GM19455 (cell line): ENCODE data around the gene KIF13A.

Experiments
- ATAC-seq: cut with Tn5 transposase; IDR thresholded peaks from one replicate; pipeline ENCODE4 v1.9.1; 2021; ENCODE audit not compliant: unreplicated experiment

Gene KIF13A

DNA sequence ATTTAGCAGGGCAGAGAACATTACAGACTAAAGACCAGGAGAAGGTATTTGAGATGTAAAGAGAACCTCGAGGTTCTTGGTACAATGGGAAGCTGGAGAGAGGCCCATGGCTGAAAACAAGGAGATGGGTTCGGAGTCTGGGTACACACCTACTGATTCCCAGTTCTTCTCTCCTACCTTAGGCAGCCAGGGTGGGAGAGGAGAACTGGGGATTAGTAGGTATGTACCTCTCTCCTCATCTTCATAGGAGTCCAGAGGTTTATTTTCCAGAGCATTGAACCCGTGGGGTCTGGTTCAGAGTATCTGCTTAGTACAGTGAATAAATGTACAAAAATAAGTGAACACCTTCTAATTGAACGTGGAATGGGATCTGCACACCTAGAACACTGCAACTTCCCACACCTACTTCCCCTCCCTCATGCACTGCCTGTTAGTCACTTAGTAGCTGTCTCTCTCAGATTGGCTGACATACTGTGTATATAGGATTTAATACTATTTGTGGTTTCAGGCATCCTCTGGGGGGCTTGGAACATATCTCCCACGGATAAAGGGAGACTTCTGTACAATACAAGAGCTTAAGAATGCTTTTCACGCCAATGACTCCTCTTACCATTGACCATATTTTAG, 257.2 kb downstream of the KIF13A start:
- ATAC-seq = no peak

- ATAC-seq = no peak
These were observed 258.0 kb downstream of the KIF13A start for GRCh38 chr6:17729223-17730077.

GRCh38 chr6:17728551-17729222, 258.7 kb downstream of the KIF13A start:
- ATAC-seq = no peak

GRCh38 chr6:17725083-17725482, 262.4 kb downstream of the KIF13A start:
- ATAC-seq = no peak

GRCh38 chr6:17724341-17724740, 263.1 kb downstream of the KIF13A start:
- ATAC-seq = no peak

DNA sequence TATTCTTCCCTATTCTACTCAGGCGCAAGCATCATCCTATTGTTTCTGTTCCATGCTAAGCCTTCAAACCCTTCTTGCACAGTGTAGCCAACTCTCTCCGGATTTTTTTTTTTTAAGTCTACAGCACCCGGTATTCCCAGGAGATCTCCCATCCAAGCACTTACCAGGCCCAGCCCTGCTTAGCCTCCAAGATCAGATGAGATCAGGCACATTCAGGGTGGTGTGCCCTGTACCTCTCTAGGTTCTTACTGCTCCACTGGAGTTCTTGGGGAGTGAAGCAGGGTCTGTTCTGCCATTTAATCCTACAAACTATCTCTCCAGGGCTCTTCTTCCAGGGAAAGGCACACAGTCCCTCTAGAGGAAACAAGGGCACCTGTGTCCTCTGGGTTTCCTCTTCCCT, 265.8 kb downstream of the KIF13A start:
- ATAC-seq = no peak

GRCh38 chr6:17719323-17720041, 268.0 kb downstream of the KIF13A start:
- ATAC-seq = no peak

DNA sequence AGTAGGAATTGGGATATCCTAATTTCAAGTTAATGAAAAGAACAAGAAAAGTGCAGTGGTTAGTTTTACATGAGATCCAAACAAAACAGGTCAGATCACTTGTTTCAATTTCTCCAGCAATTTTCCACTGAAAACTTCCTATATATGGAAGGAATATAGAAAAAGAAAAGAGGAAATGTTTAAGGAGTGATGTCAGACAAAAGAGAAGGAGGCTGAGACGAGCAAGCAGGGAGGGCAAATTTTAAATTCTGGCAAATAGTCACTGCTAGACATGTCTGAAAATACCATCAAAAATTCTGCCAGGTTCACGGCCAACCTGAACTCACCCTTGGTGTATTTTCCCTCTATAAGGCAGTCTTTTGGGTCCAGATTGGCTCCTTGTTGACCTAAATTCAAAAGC, 271.2 kb downstream of the KIF13A start:
- no peak for ATAC-seq

DNA sequence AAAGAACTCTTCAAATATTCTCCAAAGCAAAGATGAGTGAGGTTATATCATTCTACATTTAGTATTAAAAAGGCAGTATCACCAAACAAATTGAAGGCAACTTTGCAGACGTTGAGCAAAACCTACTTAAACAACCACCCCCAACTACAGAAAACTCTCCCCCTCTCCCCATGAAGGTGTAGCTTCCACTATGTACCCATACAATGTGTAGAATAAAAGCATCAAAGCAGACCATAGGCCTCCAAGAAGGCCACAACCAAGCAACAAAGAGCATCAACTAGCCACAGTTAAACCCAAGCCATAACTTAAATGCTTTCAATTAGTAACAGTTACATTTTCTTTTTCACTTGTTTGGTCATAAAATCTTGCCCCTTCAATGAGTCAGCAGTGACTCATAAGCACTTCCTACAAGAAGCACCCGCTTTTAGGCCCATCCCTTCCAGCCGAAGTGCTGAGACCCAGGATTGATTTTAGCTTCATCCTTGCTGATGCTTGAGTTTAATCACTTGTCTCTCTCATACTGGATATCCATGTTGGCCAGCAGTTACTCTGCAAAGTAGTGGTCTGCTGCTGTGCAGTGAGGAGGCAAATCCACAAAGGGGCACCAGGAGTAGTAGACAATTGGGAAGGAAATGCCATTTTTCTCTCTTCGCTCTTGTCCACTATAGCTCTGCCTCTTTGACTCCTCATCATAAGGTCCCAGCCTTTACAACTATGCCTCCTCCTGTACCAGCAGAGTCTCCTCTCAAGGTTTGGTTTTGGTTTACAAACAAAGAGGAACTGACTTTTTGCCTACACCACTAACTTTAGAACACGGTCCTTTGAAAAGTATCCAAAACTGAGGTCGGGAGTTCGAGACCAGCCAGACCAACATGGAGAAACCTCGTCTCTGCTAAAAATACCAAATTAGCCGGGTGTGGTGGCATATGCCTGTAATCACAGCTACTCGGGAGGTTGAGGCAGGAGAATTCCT, 272.3 kb downstream of the KIF13A start:
- peak; percentile 79 for ATAC-seq

DNA sequence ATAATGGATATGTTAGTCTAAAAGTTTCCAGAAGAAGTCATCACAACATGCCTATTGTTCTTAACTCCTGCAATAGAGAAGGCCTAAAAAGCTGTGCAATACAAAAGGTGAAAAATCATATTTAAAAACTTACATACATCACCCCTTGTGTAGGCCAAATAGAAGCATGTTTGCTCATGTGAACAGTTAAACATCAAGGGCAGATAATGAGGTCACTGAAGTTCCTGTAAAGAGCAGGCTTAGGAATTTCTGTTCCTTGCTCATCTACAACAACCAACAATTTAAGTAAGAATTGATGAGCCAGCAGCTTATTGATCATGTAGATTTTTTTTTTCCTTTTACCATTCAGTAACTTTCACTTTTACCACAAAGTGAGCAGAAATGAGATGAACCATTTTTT, 273.3 kb downstream of the KIF13A start:
- ATAC-seq = no peak

DNA sequence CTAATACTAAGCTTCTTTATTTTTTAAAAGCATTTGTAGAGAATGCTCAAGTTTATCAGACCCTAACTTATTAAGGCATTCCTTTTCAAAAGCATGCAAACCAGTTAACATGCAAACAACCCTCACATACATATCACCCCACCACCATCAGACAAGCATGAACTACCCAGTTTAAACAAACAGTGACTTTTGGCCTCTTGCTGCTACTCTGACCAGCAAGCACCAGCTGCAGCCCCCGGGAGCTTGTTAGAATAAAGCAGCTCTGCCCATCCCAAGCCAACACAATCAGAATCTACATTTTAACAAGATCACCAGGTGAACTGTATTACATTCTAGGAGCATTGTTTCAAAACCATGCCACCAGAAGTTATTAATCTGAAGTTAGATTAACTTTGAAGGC, 274.9 kb downstream of the KIF13A start:
- ATAC-seq = no peak

GRCh38 chr6:17710331-17710730, 277.1 kb downstream of the KIF13A start:
- ATAC-seq = no peak

GRCh38 chr6:17709476-17709875, 278.0 kb downstream of the KIF13A start:
- no peak for ATAC-seq
